GM19351 (cell line): ENCODE measurements around the gene CPXM2.

Source experiments
- ATAC-seq: cut with Tn5 transposase; IDR thresholded peaks from one replicate; pipeline ENCODE4 v1.9.1; 2021; ENCODE audit warnings: mild to moderate bottlenecking, moderate library complexity; ENCODE audit not compliant: unreplicated experiment

CPXM2 gene

GRCh38 chr10:123891144-123892071, at the start of gene CPXM2:
CPXM2 (minus strand) TSS chr10:123891807; CDS start chr10:123891659, 148 bp downstream.
- ATAC-seq = no peak

- ATAC-seq = no peak
Observed at GRCh38 chr10:123939591-123939990, 48.0 kb upstream of the CPXM2 start.

GRCh38 chr10:123938890-123939289, 47.3 kb upstream of the CPXM2 start:
- ATAC-seq = no peak

GRCh38 chr10:123936426-123936825, 44.8 kb upstream of the CPXM2 start:
- no peak for ATAC-seq

- ATAC-seq = no peak
Observed at GRCh38 chr10:123935680-123936079, 44.1 kb upstream of the CPXM2 start.

- no peak for ATAC-seq
Observed at GRCh38 chr10:123934846-123935245, 43.2 kb upstream of the CPXM2 start.

GRCh38 chr10:123930340-123931001, 38.9 kb upstream of the CPXM2 start:
- ATAC-seq = no peak

GRCh38 chr10:123929791-123930190, 38.2 kb upstream of the CPXM2 start:
- ATAC-seq = no peak

GRCh38 chr10:123928427-123928826, 36.8 kb upstream of the CPXM2 start:
- no peak for ATAC-seq

GRCh38 chr10:123926401-123927264, 35.0 kb upstream of the CPXM2 start:
- no peak for ATAC-seq

- no peak for ATAC-seq
Observed at GRCh38 chr10:123922126-123922525, 30.5 kb upstream of the CPXM2 start.

- no peak for ATAC-seq
Observed at GRCh38 chr10:123916775-123917174, 25.2 kb upstream of the CPXM2 start.

GRCh38 chr10:123913688-123914268, 22.2 kb upstream of the CPXM2 start:
- ATAC-seq = no peak

- ATAC-seq = no peak
Observed at GRCh38 chr10:123912871-123913270, 21.3 kb upstream of the CPXM2 start.

- ATAC-seq = no peak
Observed at GRCh38 chr10:123912466-123912865, 20.9 kb upstream of the CPXM2 start.

GRCh38 chr10:123911866-123912265, 20.3 kb upstream of the CPXM2 start:
- ATAC-seq = no peak

GRCh38 chr10:123909866-123910265, 18.3 kb upstream of the CPXM2 start:
- no peak for ATAC-seq

- no peak for ATAC-seq
Observed at GRCh38 chr10:123909426-123909825, 17.8 kb upstream of the CPXM2 start.

GRCh38 chr10:123908379-123908778, 16.8 kb upstream of the CPXM2 start:
- no peak for ATAC-seq

- ATAC-seq = no peak
Observed at GRCh38 chr10:123906884-123907652, 15.5 kb upstream of the CPXM2 start.
